H1 (cell line): ENCODE measurements around the gene MNX1. TPM values are rescaled to one million over a fixed set of nuclear protein-coding genes. Genes with fewer than 3 reads are reported as not detected.

Source experiments
- CTCF ChIA-PET: fragments of 300-600 bp; sonication (Branson Sonifier 250); formaldehyde crosslinking; loops from one replicate; lab custom pipeline; 2021; ENCODE audit not compliant: partially characterized antibody; lab: Charles Lee
- POLR2A ChIA-PET: fragments of 300-600 bp; sonication (Branson Sonifier 250); formaldehyde crosslinking; loops from one replicate; lab custom pipeline; 2021; ENCODE audit warnings: inconsistent platforms; ENCODE audit not compliant: partially characterized antibody; lab: Charles Lee
- DNase-seq, 2 experiments: peaks; one replicate each; pipeline versions ENCODE4 v3.0.0 to v3.0.0-alpha.2; 2010 to 2022; ENCODE audit warnings: low spot score in 2 of 2, low read depth in 1 of 2, mixed read lengths in 1 of 2
- FAIRE-seq: peaks from 2 replicates; lab custom pipeline; 2011; peaks lifted over from hg19 to GRCh38; lab: Jason Lieb, UNC
- H2AFZ ChIP-seq: 2 replicates; pipeline ENCODE4 v1.8.1; 2012; ENCODE audit warnings: low read length, inconsistent platforms
- H2AK5ac ChIP-seq: 2 replicates; pipeline ENCODE4 v1.6.1; 2013; ENCODE audit warnings: low read depth, low read length
- H2BK120ac ChIP-seq: replicated peaks from 2 replicates; pipeline ENCODE3; 2013; ENCODE audit warnings: low read depth, low read length, inconsistent platforms
- H2BK12ac ChIP-seq: 2 replicates; pipeline ENCODE4 v1.6.1; 2013; ENCODE audit warnings: low read depth, low read length
- H2BK15ac ChIP-seq: 2 replicates; pipeline ENCODE4 v1.6.1; 2013; ENCODE audit warnings: low read length
- H2BK20ac ChIP-seq: 2 replicates; pipeline ENCODE4 v1.6.1; 2013; ENCODE audit warnings: low read length
- H2BK5ac ChIP-seq: 2 replicates; pipeline ENCODE4 v1.6.1; 2013; ENCODE audit warnings: low read depth, low read length
- H3K14ac ChIP-seq: 2 replicates; pipeline ENCODE4 v1.6.1; 2013; ENCODE audit warnings: inconsistent platforms; ENCODE audit not compliant: insufficient read length
- H3K18ac ChIP-seq: 2 replicates; pipeline ENCODE4 v1.6.1; 2013; ENCODE audit warnings: low read length; ENCODE audit errors: extremely low read depth
- H3K23ac ChIP-seq: 2 replicates; pipeline ENCODE4 v1.6.1; 2013; ENCODE audit warnings: inconsistent platforms; ENCODE audit not compliant: insufficient read length
- H3K23me2 ChIP-seq: 2 replicates; pipeline ENCODE4 v1.6.1; 2013; ENCODE audit warnings: low read depth, low read length
- H3K27ac ChIP-seq: 2 replicates; pipeline ENCODE4 v1.6.1; 2011; ENCODE audit warnings: low read depth, low read length, inconsistent platforms
- H3K27me3 ChIP-seq, 4 experiments: replicated peaks in 1 of 4; 1 replicate in 1 of 4; 2 replicates in 3 of 4; pipeline versions ENCODE4 v1.6.1 to v1.8.1; 2011 to 2013; ENCODE audit warnings: low read length in 3 of 4, mild to moderate bottlenecking in 3 of 4, inconsistent platforms in 2 of 4, mixed read lengths in 2 of 4, moderate library complexity in 1 of 4; ENCODE audit not compliant: control insufficient read depth in 3 of 4, insufficient read depth in 3 of 4; ENCODE audit errors: extremely low read depth in 1 of 4
- H3K36me3 ChIP-seq, 4 experiments: 2 replicates each; pipeline versions ENCODE4 v1.6.1 to v1.8.1; 2011 to 2013; ENCODE audit warnings: mild to moderate bottlenecking in 4 of 4, low read length in 3 of 4, moderate library complexity in 2 of 4, control low read depth in 1 of 4, inconsistent platforms in 1 of 4; ENCODE audit not compliant: insufficient read depth in 4 of 4, control insufficient read depth in 2 of 4
- H3K4ac ChIP-seq: replicated peaks from 2 replicates; pipeline ENCODE3; 2013; ENCODE audit warnings: low read length, low read depth, mixed read lengths, inconsistent platforms; ENCODE audit not compliant: insufficient read length
- H3K4me1 ChIP-seq, 4 experiments: replicated peaks in 1 of 4; 1 replicate in 1 of 4; 2 replicates in 3 of 4; pipeline versions ENCODE4 v1.6.1 to v1.8.1; 2011 to 2013; ENCODE audit warnings: low read length in 3 of 4, inconsistent platforms in 2 of 4, mixed read lengths in 1 of 4; ENCODE audit not compliant: insufficient read depth in 4 of 4, control insufficient read depth in 3 of 4
- H3K4me2 ChIP-seq, 2 experiments: 2 replicates each; pipeline versions ENCODE4 v1.6.1 to v1.8.1; 2011 to 2013; ENCODE audit warnings: low read depth in 2 of 2, low read length in 2 of 2, control low read depth in 1 of 2, inconsistent platforms in 1 of 2, mild to moderate bottlenecking in 1 of 2; ENCODE audit not compliant: insufficient read depth in 1 of 2
- H3K4me3 ChIP-seq, 4 experiments: fragments of 200-600, 300-600 bp in 1 of 4; sonication (generic), shearing (Covaris generic), sonication (Bioruptor Twin) in 1 of 4; 2 replicates each; pipeline versions ENCODE4 v1.5.1 to v1.8.1; 2011 to 2016; ENCODE audit warnings: low read length in 4 of 4, low read depth in 3 of 4, control low read depth in 2 of 4, inconsistent platforms in 2 of 4, mild to moderate bottlenecking in 2 of 4, mixed read lengths in 1 of 4, moderate library complexity in 1 of 4; ENCODE audit not compliant: insufficient read depth in 2 of 4; ENCODE audit errors: extremely low read depth in 1 of 4
- H3K56ac ChIP-seq: replicated peaks from 2 replicates; pipeline ENCODE3; 2013; ENCODE audit warnings: low read depth, mild to moderate bottlenecking, mixed read lengths, low read length, inconsistent platforms; ENCODE audit not compliant: insufficient read length
- H3K79me1 ChIP-seq: 2 replicates; pipeline ENCODE4 v1.6.1; 2013; ENCODE audit warnings: low read depth, low read length, control low read depth
- H3K79me2 ChIP-seq, 2 experiments: 2 replicates each; pipeline versions ENCODE4 v1.6.1 to v1.8.1; 2012 to 2013; ENCODE audit warnings: low read length in 2 of 2, mild to moderate bottlenecking in 2 of 2, inconsistent platforms in 1 of 2; ENCODE audit not compliant: insufficient read depth in 2 of 2, control insufficient read depth in 1 of 2
- H3K9ac ChIP-seq, 4 experiments: replicated peaks in 1 of 4; 1 replicate in 1 of 4; 2 replicates in 3 of 4; pipeline versions ENCODE4 v1.6.1 to v1.8.1; 2011 to 2013; ENCODE audit warnings: low read depth in 3 of 4, low read length in 3 of 4, control low read depth in 2 of 4, mild to moderate bottlenecking in 2 of 4, moderate library complexity in 2 of 4, inconsistent platforms in 1 of 4; ENCODE audit errors: extremely low read depth in 1 of 4
- H3K9me3 ChIP-seq, 2 experiments: 2 replicates each; pipeline versions ENCODE4 v1.6.1 to v1.8.1; 2012 to 2013; ENCODE audit warnings: mild to moderate bottlenecking in 2 of 2, moderate library complexity in 2 of 2, control low read depth in 1 of 2, inconsistent platforms in 1 of 2, low read depth in 1 of 2, low read length in 1 of 2, mixed read lengths in 1 of 2; ENCODE audit not compliant: insufficient read depth in 2 of 2
- H4K20me1 ChIP-seq, 2 experiments: replicated peaks in 1 of 2; 2 replicates each; pipeline versions ENCODE3 to v1.8.1; 2011 to 2013; ENCODE audit warnings: inconsistent platforms in 2 of 2, low read length in 2 of 2, mild to moderate bottlenecking in 1 of 2; ENCODE audit not compliant: insufficient read depth in 2 of 2, control insufficient read depth in 1 of 2
- H4K5ac ChIP-seq: 2 replicates; pipeline ENCODE4 v1.6.1; 2013; ENCODE audit warnings: low read length, low read depth, mixed read lengths, inconsistent platforms; ENCODE audit not compliant: insufficient read length
- H4K8ac ChIP-seq: 2 replicates; pipeline ENCODE4 v1.8.0; 2013; ENCODE audit warnings: mild to moderate bottlenecking, moderate library complexity, low read length, inconsistent platforms; ENCODE audit not compliant: insufficient read depth; ENCODE audit errors: extremely low read depth
- H4K91ac ChIP-seq: replicated peaks from 2 replicates; pipeline ENCODE3; 2013; ENCODE audit warnings: low read length, mixed read lengths, inconsistent platforms; ENCODE audit not compliant: insufficient read length
- TAF1 ChIP-seq: IDR thresholded peaks from 2 replicates; pipeline ENCODE4 v1.6.1; 2011; ENCODE audit warnings: mild to moderate bottlenecking, low read depth, low read length
- WGBS, 2 experiments: shearing (Covaris generic) in 1 of 2; methylation state at CpG; one replicate each; pipeline versions ENCODE4 v1.1.6 to v1.1.7; 2013 to 2015; ENCODE audit warnings: low lambda C conversion rate in 2 of 2, mixed read lengths in 2 of 2, inconsistent platforms in 1 of 2, low coverage in 1 of 2, missing lambda C conversion rate in 1 of 2; ENCODE audit not compliant: insufficient replicate concordance in 2 of 2, insufficient coverage in 1 of 2, insufficient read length in 1 of 2; ENCODE audit errors: extremely low coverage in 1 of 2, missing lambda C conversion rate in 1 of 2; 5-methylcytosine and 5-hydroxymethylcytosine counted together
- polyA plus RNA-seq, 7 experiments: library from polyadenylated mRNA; depleted of rRNA in 3 of 7; stranded (reverse) in 5 of 7; unstranded in 2 of 7; fragments of >200 nt in 5 of 7; fragments of 200-250 nt in 2 of 7; gene quantifications; 1 replicate in 5 of 7; 2 replicates in 1 of 7; 4 replicates in 1 of 7; pipeline versions ENCODE4 v1.2.1 to v1.2.3, GENCODE V29; 2011 to 2013; ENCODE audit warnings: missing spikeins in 2 of 7, mixed read lengths in 2 of 7
- total RNA-seq: library from RNA; stranded (reverse); fragmentation: NEBNext Ultra II Directional; extraction: Animal tissue kit (Norgen Biotek cat#: 25700); gene quantifications from 2 replicates; pipeline ENCODE4 v1.2.1, GENCODE V29; 2021

The MNX1 gene
- total and polyA plus RNA-seq, 2 of the 8 experiments (the other 6 are each of a cell fraction or from before 2014, with no cell fraction given) = 0.39 TPM; not detected in 1

- Histone ChIP-seq H2BK12ac (no peak overlapping the region), H3K79me1 (no peaks in the 10 kb centered on the region), H2BK20ac (no peak overlapping the region), H3K56ac (no peak overlapping the region), H3K9me3 (no peaks in the 10 kb centered on the region), H3K4me1 (peaks cover 0 to 3% (median 0%) of the 10 kb centered on the region in 4 experiments; a peak in 1 of 7 replicates), H3K36me3 (no peaks in the 10 kb centered on the region), H3K14ac (no peak overlapping the region), H2BK120ac (no peak overlapping the region), H2AK5ac (no peak overlapping the region), H3K27me3 (peaks cover 0 to 4% (median 2%) of the 10 kb centered on the region in 4 experiments; a peak in 3 of 7 replicates), H3K4ac (no peak overlapping the region), H2AFZ (no peak overlapping the region), H3K79me2 (no peaks in the 10 kb centered on the region), H3K9ac (no peak overlapping the region), H3K23me2 (no peaks in the 10 kb centered on the region), H3K27ac (no peak overlapping the region), H4K8ac (peak overlapping the region; percentile 68; the same call in 1 of the 2 replicates), H4K5ac (no peak overlapping the region), H3K18ac (no peak overlapping the region), H4K91ac (no peak overlapping the region), H2BK15ac (no peak overlapping the region), H3K4me2 (no peak overlapping the region), H3K4me3 (no peak overlapping the region), H3K23ac (no peak overlapping the region), H2BK5ac (0 out of 2 replicates have a peak overlapping the region, but pooled peaks have one; percentile 44), H4K20me1 (no peaks in the 10 kb centered on the region)
- FAIRE-seq = no peak
- no peak for DNase-seq
- WGBS, 2 experiments = 85% methylated on average over 25 of the region's 25 CpGs; no CpG with 5 or more reads in 1 of the 2 experiments
- POLR2A ChIA-PET = no interaction called here
- CTCF ChIA-PET = interaction anchor here (0.6 kb wide), 1 partner anchor 1637 kb away, joined by 3 read pairs; no protein-coding TSS in a partner anchor
- no peak for TF ChIP-seq TAF1
Observed at GRCh38 chr7:157032644-157033482, 22.4 kb upstream of the MNX1 start.
